ENCODE measurements around the gene SLC23A2.

Gene SLC23A2

GRCh38 chr20:4810426-4811019 lies 190.8 kb downstream of the SLC23A2 start:
- DNase-seq: no peak

- no peak for DNase-seq
These were observed 191.6 kb downstream of the SLC23A2 start for GRCh38 chr20:4809707-4810106.

GRCh38 chr20:4808872-4809271 lies 192.4 kb downstream of the SLC23A2 start:
- DNase-seq: no peak

- no peak for DNase-seq
These were observed 195.5 kb downstream of the SLC23A2 start for GRCh38 chr20:4805663-4806449.

GRCh38 chr20:4802527-4802926 lies 198.8 kb downstream of the SLC23A2 start:
- no peak for DNase-seq
